OCI-LY3 (cell line): Measurements from ENCODE around the gene PKP1.

Source experiments
- CTCF ChIP-seq: fragments of 200-600, 300-600 bp; sonication (generic); IDR thresholded peaks from 2 replicates; pipeline ENCODE4 v1.5.1; 2014; ENCODE audit warnings: antibody characterized with exemption, low read length, low read depth
- EZH2phosphoT487 ChIP-seq: fragments of 200-600 bp; shearing (Covaris generic); IDR thresholded peaks from 2 replicates; pipeline ENCODE4 v1.6.1; 2018; ENCODE audit warnings: antibody characterized with exemption, mixed run types, low read depth

GRCh38 chr1:201325678-201326060 is 42.4 kb downstream of the PKP1 start:
- TF ChIP-seq CTCF (no peak), EZH2phosphoT487 (no peak)
